Bronchial epithelial cell (primary cell): ENCODE data around the gene SEC11C. TPM values are rescaled to one million over a fixed set of nuclear protein-coding genes. Genes with fewer than 3 reads are reported as not detected.

ENCODE experiments used
- DNase-seq: peaks from one replicate; pipeline ENCODE4 v3.0.0-alpha.2; 2010; ENCODE audit warnings: low read depth
- FAIRE-seq: peaks from 2 replicates; lab custom pipeline; 2011; peaks lifted over from hg19 to GRCh38; lab: Jason Lieb, UNC
- H3K27me3 ChIP-seq: 2 replicates; pipeline ENCODE4 v1.5.1; 2011; ENCODE audit warnings: low read length; ENCODE audit not compliant: control insufficient read depth, insufficient read depth
- H3K36me3 ChIP-seq: 2 replicates; pipeline ENCODE4 v1.5.1; 2011; ENCODE audit warnings: low read length; ENCODE audit not compliant: control insufficient read depth, insufficient read depth
- H3K4me3 ChIP-seq: 2 replicates; pipeline ENCODE4 v1.5.1; 2011; ENCODE audit warnings: mild to moderate bottlenecking, low read depth, low read length, control low read depth
- CTCF ChIP-seq: IDR thresholded peaks from 2 replicates; pipeline ENCODE4 v1.5.1; 2011; ENCODE audit warnings: mild to moderate bottlenecking, moderate library complexity, low read length, control low read depth, inconsistent platforms; ENCODE audit not compliant: insufficient read depth, severe bottlenecking
- total RNA-seq: library from RNA; depleted of rRNA; stranded (reverse); fragments of >200 nt; gene quantifications from 2 replicates; pipeline ENCODE4 v1.2.1, GENCODE V29; 2014

SEC11C gene
- total RNA-seq, 1 donor from 2014 or later: 48.7 TPM

DNA sequence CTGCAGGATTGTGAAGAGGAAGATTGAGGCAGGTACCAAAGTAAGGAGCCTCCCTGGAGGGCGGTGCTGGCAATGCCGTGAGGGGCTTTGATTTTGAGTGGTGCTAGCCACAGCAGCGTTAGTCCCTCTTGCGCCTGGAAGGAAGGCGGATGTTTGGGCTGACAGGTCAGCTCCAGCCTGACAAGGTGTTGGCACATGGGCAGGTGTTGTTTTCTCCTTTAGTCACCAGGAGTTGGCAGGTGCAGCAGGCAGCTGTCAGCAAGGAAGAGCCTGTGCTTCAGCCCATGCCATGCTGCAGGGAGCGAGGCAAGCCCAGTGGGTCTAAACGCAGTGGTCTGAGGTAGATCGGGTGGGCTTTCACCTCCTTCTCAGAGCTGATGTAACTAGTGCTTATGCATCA lies 8.5 kb downstream of the SEC11C start:
- Histone ChIP-seq H3K4me3 (no peak overlapping the region), H3K27me3 (no peaks in the 10 kb centered on the region), H3K36me3 (peaks cover 2% of the 10 kb centered on the region)
- TF ChIP-seq CTCF: no peak
- DNase-seq: no peak
- no peak for FAIRE-seq

GRCh38 chr18:59149007-59149406 lies 9.3 kb downstream of the SEC11C start:
- Histone ChIP-seq H3K4me3 (no peak overlapping the region), H3K27me3 (no peaks in the 10 kb centered on the region), H3K36me3 (peaks cover 2% of the 10 kb centered on the region)
- no peak for DNase-seq
- TF ChIP-seq CTCF: no peak
- FAIRE-seq: no peak

DNA sequence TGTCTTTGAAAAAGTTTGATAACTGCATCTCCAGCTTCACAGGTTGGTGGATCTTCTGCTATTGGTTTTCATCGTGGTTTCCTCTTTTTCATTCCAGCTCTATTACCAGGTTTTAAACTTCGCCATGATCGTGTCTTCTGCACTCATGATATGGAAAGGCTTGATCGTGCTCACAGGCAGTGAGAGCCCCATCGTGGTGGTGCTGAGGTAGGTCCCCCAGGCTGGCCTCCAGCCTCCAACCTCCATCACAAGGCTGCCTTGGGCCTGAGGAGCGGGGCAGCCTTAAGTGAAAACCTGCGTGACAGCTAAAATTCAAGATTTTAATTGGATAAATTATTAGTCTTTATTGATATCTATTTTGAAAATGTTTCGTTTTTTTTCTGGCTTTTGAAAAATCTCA lies 9.7 kb downstream of the SEC11C start:
- no peak for TF ChIP-seq CTCF
- DNase-seq (no peak), FAIRE-seq (no peak)
- H3K36me3 ChIP-seq: peaks cover 2% of the 10 kb centered on the region
- H3K4me3 ChIP-seq: no peak overlapping the region
- no peaks in the 10 kb centered on the region for H3K27me3 ChIP-seq

DNA sequence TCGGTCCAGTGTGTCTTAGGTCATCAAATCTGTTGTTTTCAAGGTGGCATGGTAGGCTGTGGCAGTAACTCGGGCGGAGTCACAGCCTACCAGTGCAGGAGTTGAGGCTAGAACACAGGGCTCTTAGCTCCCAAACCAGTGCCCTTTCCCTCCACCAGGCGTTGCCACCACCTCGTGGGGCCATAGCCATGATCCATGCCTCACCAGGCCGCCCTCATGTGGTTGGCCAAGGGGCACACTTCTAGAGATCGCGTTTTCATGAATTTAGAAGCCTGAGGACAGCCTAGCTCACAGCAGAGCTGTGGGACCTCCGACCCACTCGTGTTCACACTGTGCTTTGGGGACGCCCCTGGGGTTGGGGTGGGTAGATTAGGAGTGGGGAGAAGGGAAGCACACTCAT lies 10.6 kb downstream of the SEC11C start:
- FAIRE-seq (no peak), DNase-seq (no peak)
- Histone ChIP-seq H3K36me3 (peaks cover 2% of the 10 kb centered on the region), H3K27me3 (no peaks in the 10 kb centered on the region), H3K4me3 (no peak overlapping the region)
- TF ChIP-seq CTCF: no peak

DNA sequence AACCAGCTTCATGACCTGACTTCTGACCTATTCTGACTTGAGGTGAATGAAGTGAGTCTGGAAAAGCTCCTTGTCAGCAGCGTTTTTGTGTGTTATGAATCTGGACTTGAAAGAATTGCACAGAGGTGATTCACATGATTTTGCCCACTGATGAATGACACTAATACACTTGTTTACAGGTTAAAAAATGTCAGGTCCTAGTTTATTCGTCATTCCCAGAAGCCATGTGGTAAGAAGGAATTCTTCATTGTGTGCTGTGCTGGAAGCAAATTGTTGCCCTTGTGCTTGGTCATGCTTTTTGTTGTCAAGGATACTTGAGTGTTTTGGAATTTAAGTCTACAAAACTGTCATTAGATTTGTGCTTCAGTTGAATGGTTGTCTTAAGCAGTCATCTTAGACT lies 15.5 kb downstream of the SEC11C start:
- no peaks in the 10 kb centered on the region for H3K27me3 ChIP-seq
- DNase-seq (peak; percentile 6), FAIRE-seq (peak; percentile 32)
- no peak for TF ChIP-seq CTCF
- H3K4me3 ChIP-seq: no peak overlapping the region
- peaks cover 3% of the 10 kb centered on the region for H3K36me3 ChIP-seq

GRCh38 chr18:59156316-59156715 lies 16.6 kb downstream of the SEC11C start:
- no peak for TF ChIP-seq CTCF
- no peak overlapping the region for H3K4me3 ChIP-seq
- H3K27me3 ChIP-seq: no peaks in the 10 kb centered on the region
- no peak for DNase-seq
- peaks cover 3% of the 10 kb centered on the region for H3K36me3 ChIP-seq
- FAIRE-seq: no peak
